ENCODE measurements around the gene ETDA.
"Not testable (repeated sequence)": the region's sequence is repeated elsewhere in the genome, so short reads cannot be mapped to it uniquely, and the experiment has no call there.

ETDA gene

GRCh38 chrX:135257469-135257868 lies 5.6 kb downstream of the ETDA start:
- H3K36me3 ChIP-seq (ENCODE audit: low read depth) = no peaks in the 10 kb centered on the region
- no peaks in the 10 kb centered on the region for H3K9me3 ChIP-seq (ENCODE audit: severe bottlenecking)
- no peak for TF ChIP-seq CTCF (IDR thresholded peaks at IDR 0.05; ENCODE audit: poor library complexity, severe bottlenecking)
- no peak for ATAC-seq (ENCODE audit: low read depth)
- H3K4me1 ChIP-seq (ENCODE audit: insufficient read depth, poor library complexity, severe bottlenecking) = no peaks in the 10 kb centered on the region
- H3K4me3 ChIP-seq (ENCODE audit: severe bottlenecking) = no peak overlapping the region
- H3K27me3 ChIP-seq (ENCODE audit: insufficient read depth, poor library complexity, severe bottlenecking) = no peaks in the 10 kb centered on the region
- no peak for DNase-seq (ENCODE audit: low spot score)
- no peak overlapping the region for H3K27ac ChIP-seq (ENCODE audit: poor library complexity, severe bottlenecking)

DNA sequence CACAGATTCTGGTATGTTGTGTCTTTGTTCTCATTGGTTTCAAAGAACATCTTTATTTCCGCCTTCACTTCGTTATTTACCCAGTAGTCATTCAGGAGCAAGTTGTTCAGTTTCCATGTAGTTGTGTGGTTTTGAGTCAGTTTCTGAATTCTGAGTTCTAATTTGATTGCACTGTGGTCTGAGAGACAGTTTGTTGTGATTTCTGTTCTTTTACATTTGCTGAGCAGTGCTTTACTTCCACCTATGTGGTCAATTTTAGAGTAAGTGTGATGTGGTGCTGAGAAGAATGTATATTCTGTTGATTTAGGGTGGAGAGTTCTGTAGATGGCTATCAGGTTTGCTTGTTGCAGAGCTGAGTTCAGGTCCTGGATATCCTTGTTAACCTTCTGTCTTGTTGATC lies 9.1 kb downstream of the ETDA start:
- H3K9me3 ChIP-seq (ENCODE audit: severe bottlenecking); H3K4me3 ChIP-seq (ENCODE audit: severe bottlenecking); H3K27ac ChIP-seq (ENCODE audit: poor library complexity, severe bottlenecking); H3K4me1 ChIP-seq (ENCODE audit: insufficient read depth, poor library complexity, severe bottlenecking); ATAC-seq (ENCODE audit: low read depth); DNase-seq (ENCODE audit: low spot score); H3K36me3 ChIP-seq (ENCODE audit: low read depth); H3K27me3 ChIP-seq (ENCODE audit: insufficient read depth, poor library complexity, severe bottlenecking): not testable (repeated sequence)

DNA sequence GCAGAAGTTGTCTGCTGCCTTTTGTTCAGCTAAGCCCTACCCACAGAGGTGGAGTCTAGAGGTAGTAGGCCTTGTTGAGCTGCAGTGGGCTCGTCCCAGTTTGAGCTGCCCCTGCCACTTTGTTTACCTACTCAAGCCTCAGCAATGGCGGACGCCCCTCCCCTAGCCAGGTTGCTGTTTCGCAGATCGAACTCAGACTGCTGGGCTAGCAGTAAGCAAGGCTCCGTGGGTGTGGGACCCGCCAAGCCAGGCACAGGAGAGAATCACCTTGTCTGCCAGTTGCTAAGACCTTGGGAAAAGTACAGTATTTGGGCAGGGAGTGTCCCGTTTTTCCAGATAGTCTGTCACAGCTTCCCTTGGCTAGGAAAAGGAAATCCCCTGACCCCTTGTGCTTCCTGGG lies 11.5 kb downstream of the ETDA start:
- not testable (repeated sequence) for ATAC-seq (ENCODE audit: low read depth); DNase-seq (ENCODE audit: low spot score); H3K9me3 ChIP-seq (ENCODE audit: severe bottlenecking); H3K27me3 ChIP-seq (ENCODE audit: insufficient read depth, poor library complexity, severe bottlenecking); H3K27ac ChIP-seq (ENCODE audit: poor library complexity, severe bottlenecking); H3K4me3 ChIP-seq (ENCODE audit: severe bottlenecking); H3K4me1 ChIP-seq (ENCODE audit: insufficient read depth, poor library complexity, severe bottlenecking); H3K36me3 ChIP-seq (ENCODE audit: low read depth)

GRCh38 chrX:135264206-135264605 lies 12.3 kb downstream of the ETDA start:
- no peaks in the 10 kb centered on the region for H3K9me3 ChIP-seq (ENCODE audit: severe bottlenecking)
- no peak for DNase-seq (ENCODE audit: low spot score)
- H3K27me3 ChIP-seq (ENCODE audit: insufficient read depth, poor library complexity, severe bottlenecking) = no peaks in the 10 kb centered on the region
- no peak overlapping the region for H3K27ac ChIP-seq (ENCODE audit: poor library complexity, severe bottlenecking)
- no peaks in the 10 kb centered on the region for H3K36me3 ChIP-seq (ENCODE audit: low read depth)
- H3K4me3 ChIP-seq (ENCODE audit: severe bottlenecking) = no peak overlapping the region
- TF ChIP-seq CTCF (IDR thresholded peaks at IDR 0.05; ENCODE audit: poor library complexity, severe bottlenecking) = no peak
- H3K4me1 ChIP-seq (ENCODE audit: insufficient read depth, poor library complexity, severe bottlenecking) = no peaks in the 10 kb centered on the region
- peak; percentile 64; the same call in 2 of the 3 replicates for ATAC-seq (ENCODE audit: low read depth)

- no peaks in the 10 kb centered on the region for H3K4me1 ChIP-seq (ENCODE audit: insufficient read depth, poor library complexity, severe bottlenecking)
- no peak overlapping the region for H3K4me3 ChIP-seq (ENCODE audit: severe bottlenecking)
- no peak for TF ChIP-seq CTCF (IDR thresholded peaks at IDR 0.05; ENCODE audit: poor library complexity, severe bottlenecking)
- no peak overlapping the region for H3K27ac ChIP-seq (ENCODE audit: poor library complexity, severe bottlenecking)
- DNase-seq (ENCODE audit: low spot score) (no peak), ATAC-seq (ENCODE audit: low read depth) (no peak)
- no peaks in the 10 kb centered on the region for H3K36me3 ChIP-seq (ENCODE audit: low read depth)
- no peaks in the 10 kb centered on the region for H3K9me3 ChIP-seq (ENCODE audit: severe bottlenecking)
- no peaks in the 10 kb centered on the region for H3K27me3 ChIP-seq (ENCODE audit: insufficient read depth, poor library complexity, severe bottlenecking)
Measured at GRCh38 chrX:135273162-135273561, 21.3 kb downstream of the ETDA start.

DNA sequence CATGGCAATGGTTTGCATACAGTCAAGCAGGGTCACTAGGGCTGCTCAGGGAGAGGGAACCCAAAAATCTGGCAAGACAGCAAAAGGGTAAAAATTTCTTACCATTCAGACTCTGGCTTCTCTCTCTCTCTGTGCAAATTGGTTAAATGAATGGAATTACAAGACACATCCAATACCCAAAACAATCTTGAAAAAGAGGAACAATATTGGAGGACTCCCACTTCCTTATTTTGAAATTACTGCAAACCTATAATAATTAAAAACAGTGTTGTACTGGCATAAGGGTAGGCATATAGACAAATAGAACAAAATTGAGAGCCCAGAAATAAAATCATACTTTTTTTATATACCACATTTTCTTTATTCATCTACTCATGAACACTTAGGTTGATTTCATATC lies 24.1 kb downstream of the ETDA start:
- DNase-seq (ENCODE audit: low spot score) = no peak
- no peaks in the 10 kb centered on the region for H3K36me3 ChIP-seq (ENCODE audit: low read depth)
- TF ChIP-seq CTCF (IDR thresholded peaks at IDR 0.05; ENCODE audit: poor library complexity, severe bottlenecking) = no peak
- H3K27me3 ChIP-seq (ENCODE audit: insufficient read depth, poor library complexity, severe bottlenecking) = no peaks in the 10 kb centered on the region
- no peak overlapping the region for H3K27ac ChIP-seq (ENCODE audit: poor library complexity, severe bottlenecking)
- H3K4me3 ChIP-seq (ENCODE audit: severe bottlenecking) = no peak overlapping the region
- H3K4me1 ChIP-seq (ENCODE audit: insufficient read depth, poor library complexity, severe bottlenecking) = no peaks in the 10 kb centered on the region
- ATAC-seq (ENCODE audit: low read depth) = no peak
- H3K9me3 ChIP-seq (ENCODE audit: severe bottlenecking) = no peaks in the 10 kb centered on the region

Measured in RWPE2 (cell line).